Spinal cord (tissue), 10 donors: ENCODE data around the gene USP25. TPM values are rescaled to one million over a fixed set of nuclear protein-coding genes. Genes with fewer than 3 reads are reported as not detected.

Source experiments
- DNase-seq, 6 donors: peaks; one replicate each; pipeline versions ENCODE4 v3.0.0 to v3.0.0-alpha.2; 2013 to 2015; ENCODE audit warnings: low spot score in 6 of 6, low read depth in 4 of 6
- H3K27ac ChIP-seq: one replicate; pipeline ENCODE4 v1.5.1; 2013; ENCODE audit warnings: low read depth, low read length, control low read depth
- H3K27me3 ChIP-seq: one replicate; pipeline ENCODE4 v1.6.1; 2013; ENCODE audit warnings: low read length; ENCODE audit not compliant: control insufficient read depth, insufficient read depth
- H3K36me3 ChIP-seq: one replicate; pipeline ENCODE4 v1.6.1; 2013; ENCODE audit warnings: low read length; ENCODE audit not compliant: control insufficient read depth, insufficient read depth
- H3K4me1 ChIP-seq: one replicate; pipeline ENCODE4 v1.6.1; 2013; ENCODE audit warnings: low read length; ENCODE audit not compliant: control insufficient read depth, insufficient read depth
- H3K4me3 ChIP-seq: one replicate; pipeline ENCODE4 v1.5.1; 2013; ENCODE audit warnings: low read depth, low read length, control low read depth
- H3K9me3 ChIP-seq: one replicate; pipeline ENCODE4 v1.6.1; 2013; ENCODE audit warnings: low read length; ENCODE audit not compliant: control insufficient read depth, insufficient read depth
- WGBS: methylation state at CpG from one replicate; pipeline ENCODE4 v1.1.5; 2013; ENCODE audit warnings: missing lambda C conversion rate; ENCODE audit not compliant: insufficient coverage; 5-methylcytosine and 5-hydroxymethylcytosine counted together
- polyA plus RNA-seq, 2 donors: library from polyadenylated mRNA; unstranded; fragments of 120-200 nt; gene quantifications; one replicate each; pipeline ENCODE4 v1.2.1, GENCODE V29; 2013; ENCODE audit not compliant: insufficient read length in 2 of 2
- total RNA-seq, 2 donors: library from RNA; depleted of rRNA in 1 of 2; stranded (reverse); fragments of 120-200 nt in 1 of 2; fragments of >200 nt in 1 of 2; gene quantifications; one replicate each; pipeline versions ENCODE4 v1.2.3 to v1.2.4, GENCODE V29; 2013 to 2014
- donor health status: healthy.

The USP25 gene
- total and polyA plus RNA-seq, 4 donors, result 27.5 to 87.9 (median 52.8) TPM

- WGBS, result 91% methylated on average over 1 of the region's 1 CpG
Observed at GRCh38 chr21:15701830-15702229, 28.0 kb upstream of the USP25 start.

GRCh38 chr21:15703932-15704331 lies 25.9 kb upstream of the USP25 start:
- Histone ChIP-seq H3K4me3 (no peak overlapping the region), H3K27ac (no peak overlapping the region), H3K4me1 (no peaks in the 10 kb centered on the region), H3K36me3 (no peaks in the 10 kb centered on the region), H3K9me3 (no peaks in the 10 kb centered on the region), H3K27me3 (no peaks in the 10 kb centered on the region)
- no CpG with 5 or more reads among the region's 2 CpGs for WGBS
- DNase-seq, result no peak

More at GRCh38 chr21:15701830-15702229, 28.0 kb upstream of the USP25 start:
- Histone ChIP-seq H3K36me3 (no peaks in the 10 kb centered on the region), H3K27ac (no peak overlapping the region), H3K9me3 (no peaks in the 10 kb centered on the region), H3K27me3 (no peaks in the 10 kb centered on the region), H3K4me1 (no peaks in the 10 kb centered on the region), H3K4me3 (no peak overlapping the region)
- no peak for DNase-seq

GRCh38 chr21:15706696-15707095 lies 23.1 kb upstream of the USP25 start:
- 100% methylated on average over 2 of the region's 3 CpGs for WGBS
- no peak overlapping the region for H3K4me3 ChIP-seq
- no peaks in the 10 kb centered on the region for H3K4me1 ChIP-seq
- peak in 1 of 6 donors; percentile 9 for DNase-seq
- H3K9me3 ChIP-seq, result no peaks in the 10 kb centered on the region
- no peak overlapping the region for H3K27ac ChIP-seq
- H3K36me3 ChIP-seq, result no peaks in the 10 kb centered on the region
- H3K27me3 ChIP-seq, result no peaks in the 10 kb centered on the region

GRCh38 chr21:15713412-15713811 lies 16.4 kb upstream of the USP25 start:
- Histone ChIP-seq H3K4me3 (no peak overlapping the region), H3K4me1 (no peaks in the 10 kb centered on the region), H3K27ac (no peak overlapping the region), H3K27me3 (no peaks in the 10 kb centered on the region), H3K36me3 (no peaks in the 10 kb centered on the region), H3K9me3 (peaks cover 1% of the 10 kb centered on the region)
- DNase-seq, result no peak
- WGBS, result no CpG with 5 or more reads among the region's 1 CpG

GRCh38 chr21:15718711-15719110 lies 11.1 kb upstream of the USP25 start:
- H3K36me3 ChIP-seq, result no peaks in the 10 kb centered on the region
- no peak overlapping the region for H3K27ac ChIP-seq
- H3K27me3 ChIP-seq, result no peaks in the 10 kb centered on the region
- DNase-seq, result no peak
- no peaks in the 10 kb centered on the region for H3K4me1 ChIP-seq
- peaks cover 3% of the 10 kb centered on the region for H3K9me3 ChIP-seq
- H3K4me3 ChIP-seq, result no peak overlapping the region

- no peak overlapping the region for H3K27ac ChIP-seq
- H3K4me1 ChIP-seq, result no peaks in the 10 kb centered on the region
- no peak for DNase-seq
- no peaks in the 10 kb centered on the region for H3K36me3 ChIP-seq
- H3K4me3 ChIP-seq, result no peak overlapping the region
- 95% methylated on average over 4 of the region's 4 CpGs for WGBS
- peaks cover 3% of the 10 kb centered on the region for H3K9me3 ChIP-seq
- H3K27me3 ChIP-seq, result no peaks in the 10 kb centered on the region
Observed at GRCh38 chr21:15719976-15720375, 9.8 kb upstream of the USP25 start.

GRCh38 chr21:15722591-15723324 lies 7.0 kb upstream of the USP25 start:
- H3K9me3 ChIP-seq, result peaks cover 3% of the 10 kb centered on the region
- WGBS, result no CpG with 5 or more reads among the region's 4 CpGs
- no peak overlapping the region for H3K4me3 ChIP-seq
- H3K4me1 ChIP-seq, result no peaks in the 10 kb centered on the region
- no peaks in the 10 kb centered on the region for H3K27me3 ChIP-seq
- H3K36me3 ChIP-seq, result no peaks in the 10 kb centered on the region
- no peak for DNase-seq
- no peak overlapping the region for H3K27ac ChIP-seq

GRCh38 chr21:15725949-15726348 lies 3.8 kb upstream of the USP25 start:
- Histone ChIP-seq H3K27me3 (no peaks in the 10 kb centered on the region), H3K4me3 (no peak overlapping the region), H3K4me1 (peaks cover 3% of the 10 kb centered on the region), H3K36me3 (no peaks in the 10 kb centered on the region), H3K27ac (no peak overlapping the region), H3K9me3 (no peaks in the 10 kb centered on the region)
- 95% methylated on average over 2 of the region's 3 CpGs for WGBS
- no peak for DNase-seq

- no peaks in the 10 kb centered on the region for H3K36me3 ChIP-seq
- DNase-seq, result no peak
- H3K27ac ChIP-seq, result no peak overlapping the region
- no peaks in the 10 kb centered on the region for H3K27me3 ChIP-seq
- no CpG with 5 or more reads among the region's 3 CpGs for WGBS
- H3K4me1 ChIP-seq, result peaks cover 3% of the 10 kb centered on the region
- no peak overlapping the region for H3K4me3 ChIP-seq
- no peaks in the 10 kb centered on the region for H3K9me3 ChIP-seq
Observed at GRCh38 chr21:15728046-15728445, 1.7 kb upstream of the USP25 start.

- Histone ChIP-seq H3K36me3 (no peaks in the 10 kb centered on the region), H3K4me3 (peak overlapping the region; percentile 54), H3K9me3 (no peaks in the 10 kb centered on the region), H3K4me1 (peaks cover 3% of the 10 kb centered on the region), H3K27ac (peak overlapping the region; percentile 84), H3K27me3 (no peaks in the 10 kb centered on the region)
- 0% methylated on average over 9 of the region's 11 CpGs for WGBS
- DNase-seq, result peak in 1 of 6 donors; percentile 23
Observed at GRCh38 chr21:15729346-15729673, 472 bp upstream of the USP25 start.
